ENCODE data around the gene DSC3. TPM values are rescaled to one million over a fixed set of nuclear protein-coding genes. Genes with fewer than 3 reads are reported as not detected.

Gene DSC3
- total RNA-seq, 1 experiment from 2014 or later, result not detected

DNA sequence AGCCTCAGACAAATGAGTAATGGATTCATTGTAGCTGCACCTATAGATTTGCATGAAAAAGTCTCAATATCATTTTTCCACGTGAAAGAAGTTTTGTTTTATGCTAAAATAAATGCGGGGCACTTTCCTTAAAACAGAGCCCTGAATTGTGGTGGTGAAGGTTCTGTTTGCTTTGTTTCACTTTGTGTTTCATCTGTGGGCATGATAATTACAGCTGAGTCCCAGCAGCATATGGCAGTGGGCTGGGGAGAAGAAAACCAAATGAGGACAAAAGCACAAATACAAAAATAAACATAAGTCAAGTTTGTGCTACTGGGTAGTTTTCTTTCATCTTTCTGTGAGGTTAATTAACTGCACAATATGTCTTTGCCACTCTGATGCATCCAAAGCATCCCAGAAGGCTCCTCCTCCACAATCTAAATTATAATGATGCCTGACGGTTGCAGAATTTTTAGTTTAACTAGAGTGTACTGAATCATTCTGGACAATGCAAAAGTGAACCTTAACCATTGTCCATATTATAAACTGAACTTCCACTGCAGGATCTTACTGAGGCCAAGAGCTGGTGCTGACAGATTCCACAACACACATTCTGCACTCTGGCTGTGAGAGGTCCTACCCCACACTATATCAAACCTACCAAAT lies 97.6 kb downstream of the DSC3 start:
- no peaks in the 10 kb centered on the region for H4K20me1 ChIP-seq (ENCODE audit: insufficient read depth)
- H3K4me1 ChIP-seq (replicated peaks; ENCODE audit: insufficient read depth), result no peaks in the 10 kb centered on the region
- ChIA-PET POLR2A (ENCODE audit: unreplicated experiment) (no interaction called here), CTCF (no interaction called here)
- no peak for DNase-seq
- no peaks in the 10 kb centered on the region for H3K79me2 ChIP-seq (ENCODE audit: low read depth)
- no peak overlapping the region for H2AFZ ChIP-seq
- no peaks in the 10 kb centered on the region for H3K9me2 ChIP-seq (ENCODE audit: insufficient read depth)
- H3F3A ChIP-seq (ENCODE audit: insufficient read depth, low read depth), result no peaks in the 10 kb centered on the region
- intact Hi-C loops (cut with micrococcal nuclease; ENCODE audit: unreplicated experiment), result no loop called here
- TF ChIP-seq, protein P1, sequence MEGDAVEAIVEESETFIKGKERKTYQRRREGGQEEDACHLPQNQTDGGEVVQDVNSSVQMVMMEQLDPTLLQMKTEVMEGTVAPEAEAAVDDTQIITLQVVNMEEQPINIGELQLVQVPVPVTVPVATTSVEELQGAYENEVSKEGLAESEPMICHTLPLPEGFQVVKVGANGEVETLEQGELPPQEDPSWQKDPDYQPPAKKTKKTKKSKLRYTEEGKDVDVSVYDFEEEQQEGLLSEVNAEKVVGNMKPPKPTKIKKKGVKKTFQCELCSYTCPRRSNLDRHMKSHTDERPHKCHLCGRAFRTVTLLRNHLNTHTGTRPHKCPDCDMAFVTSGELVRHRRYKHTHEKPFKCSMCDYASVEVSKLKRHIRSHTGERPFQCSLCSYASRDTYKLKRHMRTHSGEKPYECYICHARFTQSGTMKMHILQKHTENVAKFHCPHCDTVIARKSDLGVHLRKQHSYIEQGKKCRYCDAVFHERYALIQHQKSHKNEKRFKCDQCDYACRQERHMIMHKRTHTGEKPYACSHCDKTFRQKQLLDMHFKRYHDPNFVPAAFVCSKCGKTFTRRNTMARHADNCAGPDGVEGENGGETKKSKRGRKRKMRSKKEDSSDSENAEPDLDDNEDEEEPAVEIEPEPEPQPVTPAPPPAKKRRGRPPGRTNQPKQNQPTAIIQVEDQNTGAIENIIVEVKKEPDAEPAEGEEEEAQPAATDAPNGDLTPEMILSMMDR (conservative IDR thresholded peaks at IDR 0.05), result no peak
- no peak for TF ChIP-seq EZH2 (IDR thresholded peaks at IDR 0.05; ENCODE audit: low read depth)
- no peaks in the 10 kb centered on the region for H3K27me3 ChIP-seq (ENCODE audit: insufficient read depth, low read depth)
- no peaks in the 10 kb centered on the region for H3K36me3 ChIP-seq (ENCODE audit: low read depth)
- no peak overlapping the region for H3K27ac ChIP-seq
- no peak overlapping the region for H3K4me2 ChIP-seq
- no peaks in the 10 kb centered on the region for H3K9me3 ChIP-seq (ENCODE audit: insufficient read depth, low read depth)
- no peak overlapping the region for H3K4me3 ChIP-seq
- no TSS peak for BruUV-seq (replicated peaks)

DNA sequence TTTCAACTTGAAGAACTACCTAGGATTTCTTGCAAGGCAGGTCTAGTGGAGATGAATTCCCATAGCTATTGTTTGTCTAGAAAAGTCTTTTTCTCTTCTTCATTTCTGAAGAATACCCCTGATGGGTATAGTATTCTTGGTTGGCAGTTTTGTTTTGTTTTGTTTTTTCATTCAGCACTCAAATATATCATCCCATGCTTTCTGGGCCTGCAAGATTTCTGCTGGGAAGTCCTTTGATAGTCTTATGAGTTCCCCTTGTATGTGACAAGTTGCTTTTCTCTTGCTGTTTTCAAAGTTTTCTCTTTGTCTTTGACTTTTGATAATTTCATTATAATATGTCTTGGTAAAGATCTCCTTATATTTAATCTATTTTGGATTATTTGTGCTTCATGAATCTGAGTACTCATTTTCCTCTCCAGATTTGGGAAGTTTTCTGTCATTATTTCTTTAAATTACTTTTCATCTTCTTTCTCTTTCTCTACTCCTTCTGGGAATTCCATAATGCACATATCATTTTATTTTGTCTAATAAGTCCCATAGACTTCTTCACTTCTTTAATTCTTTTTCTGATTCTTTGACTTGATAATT lies 101.5 kb downstream of the DSC3 start:
- H3K4me3 ChIP-seq, result no peak overlapping the region
- no peak for DNase-seq
- H3K27ac ChIP-seq, result no peak overlapping the region
- H3K79me2 ChIP-seq (ENCODE audit: low read depth), result no peaks in the 10 kb centered on the region
- H2AFZ ChIP-seq, result no peak overlapping the region
- H4K20me1 ChIP-seq (ENCODE audit: insufficient read depth), result no peaks in the 10 kb centered on the region
- intact Hi-C loops (cut with micrococcal nuclease; ENCODE audit: unreplicated experiment), result no loop called here
- ChIA-PET CTCF (no interaction called here), POLR2A (ENCODE audit: unreplicated experiment) (no interaction called here)
- H3K4me2 ChIP-seq, result no peak overlapping the region
- TF ChIP-seq EZH2 (IDR thresholded peaks at IDR 0.05; ENCODE audit: low read depth), result no peak
- TF ChIP-seq, protein P1 (conservative IDR thresholded peaks at IDR 0.05), result no peak
- H3K4me1 ChIP-seq (replicated peaks; ENCODE audit: insufficient read depth), result no peaks in the 10 kb centered on the region
- H3K27me3 ChIP-seq (ENCODE audit: insufficient read depth, low read depth), result no peaks in the 10 kb centered on the region
- no peaks in the 10 kb centered on the region for H3K9me2 ChIP-seq (ENCODE audit: insufficient read depth)
- BruUV-seq (replicated peaks), result no TSS peak
- no peaks in the 10 kb centered on the region for H3K9me3 ChIP-seq (ENCODE audit: insufficient read depth, low read depth)
- H3K36me3 ChIP-seq (ENCODE audit: low read depth), result no peaks in the 10 kb centered on the region
- H3F3A ChIP-seq (ENCODE audit: insufficient read depth, low read depth), result no peaks in the 10 kb centered on the region

Other genes starting within 250 kb of the DSC3 start
- gene DSC2, start 59.7 kb upstream of the DSC3 start, total RNA-seq (2021), result 13.9 and 16.5 TPM in 2 replicates
- 0.09 and 0.10 TPM in 2 replicates for gene DSC1, start 120.1 kb upstream of the DSC3 start, total RNA-seq (2021)

All from PC-9 (cell line).